GM21619 (cell line): ENCODE data around the gene C1orf21.
A peak's percentile ranks its signal among the peaks of the same experiment; 100 is the strongest.

Source experiments
- ATAC-seq: cut with Tn5 transposase; IDR thresholded peaks from one replicate; pipeline ENCODE4 v1.9.1; 2021; ENCODE audit not compliant: unreplicated experiment

C1orf21 gene

GRCh38 chr1:184483101-184483683, 96.4 kb downstream of the C1orf21 start:
- no peak for ATAC-seq

GRCh38 chr1:184485751-184486723, 99.2 kb downstream of the C1orf21 start:
- ATAC-seq = no peak

- no peak for ATAC-seq
These were observed 100.1 kb downstream of the C1orf21 start for GRCh38 chr1:184486761-184487445.

GRCh38 chr1:184487531-184488193, 100.8 kb downstream of the C1orf21 start:
- no peak for ATAC-seq

GRCh38 chr1:184489908-184490307, 103.1 kb downstream of the C1orf21 start:
- no peak for ATAC-seq

DNA sequence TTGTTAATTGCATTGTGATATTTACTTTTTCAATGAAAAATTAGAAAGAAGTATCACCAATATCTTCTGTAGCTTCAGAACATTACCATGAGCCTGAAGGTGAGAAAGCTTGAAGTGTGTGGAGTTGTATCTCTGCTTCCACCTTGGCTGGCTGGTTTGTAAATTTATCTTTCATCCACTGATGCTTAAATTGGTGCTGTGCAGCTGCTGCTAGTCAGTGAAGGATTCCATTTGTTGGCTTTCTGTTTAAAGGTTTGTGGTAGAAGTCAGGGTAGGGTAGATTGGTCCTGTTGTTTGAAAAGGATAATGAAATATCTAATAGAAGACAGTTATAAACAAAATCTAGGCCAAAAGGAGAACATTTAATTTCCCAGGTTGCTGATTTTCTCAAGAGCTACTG, 105.7 kb downstream of the C1orf21 start:
- no peak for ATAC-seq

DNA sequence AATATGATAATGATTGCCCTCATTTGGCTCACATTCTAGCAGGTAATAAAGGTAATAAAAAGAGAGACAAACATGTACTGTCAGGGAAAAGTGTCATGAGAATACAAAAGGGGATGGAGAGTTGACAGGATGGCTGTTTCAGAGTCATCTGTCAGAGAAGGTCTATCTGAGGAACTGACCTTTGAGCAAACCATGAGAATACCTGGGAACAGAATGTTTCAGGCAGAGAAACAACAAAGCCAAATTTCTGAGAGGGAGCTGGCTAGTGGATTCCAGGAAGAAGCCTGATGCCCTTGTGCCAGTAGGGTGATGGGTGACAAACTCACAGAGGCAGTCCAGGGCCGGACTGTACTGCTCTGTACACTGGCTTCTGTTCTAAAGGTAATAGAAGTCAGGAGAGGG, 107.2 kb downstream of the C1orf21 start:
- no peak for ATAC-seq

DNA sequence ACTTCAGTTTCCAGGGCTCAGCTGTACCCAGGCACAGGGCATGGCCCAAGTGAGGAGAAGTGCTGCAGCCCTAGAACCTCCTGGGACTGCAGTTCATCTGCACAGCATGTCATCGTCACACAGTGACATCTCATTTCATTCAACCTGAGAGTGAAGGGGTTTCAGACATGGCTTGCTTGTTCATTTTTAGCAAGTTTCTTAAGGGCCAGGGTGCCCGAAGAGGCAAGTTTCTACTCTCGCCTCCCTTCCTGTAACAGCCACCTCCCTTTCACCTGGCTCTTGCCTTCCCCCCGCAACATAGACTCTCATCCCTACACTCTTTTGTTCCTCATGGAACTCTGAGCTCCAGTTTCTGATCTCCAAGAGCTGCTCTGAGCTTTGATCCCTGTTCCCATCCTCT, 108.1 kb downstream of the C1orf21 start:
- peak; percentile 83 for ATAC-seq

- ATAC-seq = no peak
These were observed 111.3 kb downstream of the C1orf21 start for GRCh38 chr1:184497959-184498723.

- no peak for ATAC-seq
These were observed 112.8 kb downstream of the C1orf21 start for GRCh38 chr1:184499616-184500015.

GRCh38 chr1:184502161-184502560, 115.3 kb downstream of the C1orf21 start:
- ATAC-seq = no peak

- ATAC-seq = no peak
These were observed 116.5 kb downstream of the C1orf21 start for GRCh38 chr1:184503221-184503749.

GRCh38 chr1:184504040-184504954, 117.5 kb downstream of the C1orf21 start:
- no peak for ATAC-seq

DNA sequence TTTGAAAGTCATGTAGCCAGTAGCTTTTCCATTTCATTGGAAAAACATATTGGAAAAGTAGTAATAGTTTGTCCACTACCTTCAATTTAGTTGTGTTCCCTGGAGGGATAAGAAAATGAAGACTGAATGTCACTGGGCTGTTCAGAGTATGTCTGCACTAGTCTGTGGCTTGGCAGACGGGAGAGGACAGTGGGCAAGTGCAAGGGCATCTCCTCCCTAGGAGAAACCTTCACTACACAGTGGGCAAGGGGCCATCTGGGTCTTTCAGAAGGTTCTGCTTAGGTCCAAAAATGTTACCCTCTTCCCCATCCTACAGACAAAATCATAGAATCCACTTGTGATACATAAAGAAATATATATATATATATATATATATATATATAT, 118.1 kb downstream of the C1orf21 start:
- ATAC-seq = no peak

DNA sequence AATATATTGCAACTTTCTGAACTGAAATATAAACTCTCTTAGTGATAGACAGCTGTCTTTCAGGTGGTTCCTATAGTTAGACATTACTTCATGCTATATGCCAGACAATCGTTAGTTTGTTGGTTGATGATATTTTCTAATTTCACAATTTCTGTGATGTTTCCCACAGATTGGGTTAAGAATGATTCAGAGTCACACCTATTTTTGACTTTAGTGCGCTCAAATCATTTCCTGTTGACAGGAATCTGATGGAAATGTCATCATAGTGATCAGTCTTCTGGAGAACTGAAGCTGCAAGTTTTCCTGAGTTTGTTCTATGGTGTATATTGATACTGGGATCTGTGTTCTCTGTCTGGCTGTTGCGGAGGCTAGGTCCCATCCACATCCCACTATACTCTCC, 119.7 kb downstream of the C1orf21 start:
- ATAC-seq = no peak

DNA sequence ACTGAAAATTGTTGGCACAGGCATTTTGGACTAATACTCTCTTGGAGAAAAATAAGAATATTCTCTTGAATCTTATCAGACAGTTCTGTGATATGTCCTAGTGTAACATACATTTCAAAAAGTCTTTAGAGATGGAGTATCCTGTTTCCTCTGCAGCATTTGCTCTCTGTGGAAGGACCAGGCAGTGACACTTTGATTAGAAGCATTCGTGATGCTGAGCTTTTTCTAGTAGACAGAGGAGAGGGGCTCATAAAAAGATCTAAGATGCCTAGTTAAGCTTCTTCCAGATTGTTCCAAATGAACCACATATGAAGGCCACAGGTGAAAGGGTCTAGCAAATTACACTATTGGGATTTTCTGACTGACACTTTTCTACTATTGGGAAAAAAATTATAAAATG, 120.3 kb downstream of the C1orf21 start:
- ATAC-seq = no peak

- no peak for ATAC-seq
These were observed 120.9 kb downstream of the C1orf21 start for GRCh38 chr1:184507604-184508280.

GRCh38 chr1:184509105-184509504, 122.3 kb downstream of the C1orf21 start:
- no peak for ATAC-seq

GRCh38 chr1:184510110-184510509, 123.3 kb downstream of the C1orf21 start:
- no peak for ATAC-seq
